Endometrium (tissue), 2 donors: ENCODE results near the gene IFT25.
"Not testable (repeated sequence)": the region's sequence is repeated elsewhere in the genome, so short reads cannot be mapped to it uniquely, and the experiment has no call there.

Experiments
- FAIRE-seq: peaks from 2 replicates; lab custom pipeline; 2012; peaks lifted over from hg19 to GRCh38; lab: Jason Lieb, UNC
- donor health status: control.
- donor health status: control.

IFT25 gene

DNA sequence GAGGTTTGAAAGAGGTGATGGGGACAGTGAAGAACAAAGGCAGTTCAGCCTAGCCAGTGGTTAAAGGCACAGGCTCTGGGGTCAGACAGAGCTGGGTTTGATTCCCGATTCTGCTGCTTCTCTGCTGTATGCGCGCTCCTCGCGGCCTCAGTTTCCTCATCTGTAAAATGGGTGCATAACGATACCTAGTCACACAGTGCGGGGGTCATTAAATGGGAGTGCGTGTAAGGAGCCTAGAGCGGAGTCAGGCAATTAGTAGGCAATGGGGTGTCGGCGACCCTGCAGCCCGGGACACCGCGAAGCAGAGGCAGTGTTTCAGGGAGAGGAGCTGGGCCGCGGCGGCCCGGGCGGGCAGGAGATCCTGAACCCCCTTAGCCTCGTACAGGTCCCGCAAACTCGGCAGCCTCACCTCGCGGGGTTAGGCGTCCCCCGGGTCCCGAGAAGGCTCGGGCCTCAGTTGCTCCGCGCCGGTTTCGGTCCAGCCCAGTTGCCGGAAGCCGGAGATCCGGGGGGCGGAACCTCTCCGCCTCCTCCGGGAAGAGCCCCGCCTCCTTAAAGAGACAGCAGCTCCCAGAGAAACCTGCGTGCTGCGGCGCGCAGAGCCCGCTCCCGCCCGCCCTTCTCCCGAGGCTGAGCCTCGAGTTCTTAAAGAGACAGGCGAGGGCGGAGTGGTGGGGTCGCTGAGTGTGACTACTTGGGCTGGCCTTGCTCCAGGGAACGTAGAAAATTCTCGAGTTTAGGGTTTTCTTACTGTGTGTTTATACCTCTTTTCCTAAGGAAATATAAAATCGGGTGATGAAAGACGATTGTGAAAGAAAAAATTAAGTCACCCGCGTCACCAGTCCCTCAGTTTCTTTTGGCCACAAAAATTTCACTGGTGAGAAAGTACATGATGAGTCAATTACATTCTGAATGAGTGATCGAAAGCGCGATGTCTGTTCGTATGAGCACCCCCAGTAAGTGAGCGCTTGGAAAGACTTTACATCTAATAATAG, 55.9 kb downstream of the IFT25 start, which contains the start of gene YIPF1:
TSS of gene YIPF1 (minus strand) at position 494 of the 995 bp plus-strand sequence. CDS start 860 bp downstream, outside the sequence.
- FAIRE-seq: peak; percentile 26

- no peak for FAIRE-seq
Observed at GRCh38 chr1:53888681-53889080, 56.8 kb downstream of the IFT25 start.

DNA sequence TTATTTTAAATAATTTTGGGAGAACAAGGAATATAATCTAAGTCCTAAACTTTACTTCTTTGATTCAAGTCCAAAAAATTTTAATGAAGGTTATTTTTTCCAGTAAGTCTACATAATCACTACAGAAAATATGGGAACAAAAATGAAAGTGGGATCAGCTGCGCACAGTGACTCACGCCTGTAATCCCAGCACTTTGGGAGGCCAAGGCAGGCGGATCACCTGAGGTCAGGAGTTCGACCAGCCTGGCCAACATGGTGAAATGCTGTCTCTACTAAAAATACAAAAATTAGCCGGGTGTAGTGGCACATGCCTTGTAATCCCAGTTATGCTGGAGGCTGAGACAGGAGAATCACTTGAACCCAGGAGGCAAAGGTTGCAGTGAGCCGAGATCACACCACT, 61.9 kb downstream of the IFT25 start:
- FAIRE-seq: not testable (repeated sequence)

- not testable (repeated sequence) for FAIRE-seq
Observed at GRCh38 chr1:53881853-53882252, 63.6 kb downstream of the IFT25 start.

GRCh38 chr1:53878492-53879105, 66.9 kb downstream of the IFT25 start:
- peak; percentile 59 for FAIRE-seq

- not testable (repeated sequence) for FAIRE-seq
Observed at GRCh38 chr1:53875150-53875549, 70.3 kb downstream of the IFT25 start.

- FAIRE-seq: no peak
Observed at GRCh38 chr1:53871773-53872484, 73.6 kb downstream of the IFT25 start.
